OCI-LY1 (cell line): Measurements from ENCODE around the gene ARL16.

Source experiments
- CTCF ChIP-seq: fragments of 200-600 bp; sonication (generic), shearing (Covaris generic); IDR thresholded peaks from 2 replicates; pipeline ENCODE4 v1.5.1; 2017; ENCODE audit warnings: mild to moderate bottlenecking, antibody characterized with exemption, low read length, moderate library complexity, mixed read lengths
- EZH2 ChIP-seq: fragments of 200-600 bp; sonication (generic), shearing (Covaris generic); IDR thresholded peaks from 2 replicates; pipeline ENCODE4 v1.8.0; 2017; ENCODE audit warnings: borderline replicate concordance, mixed run types, mild to moderate bottlenecking, antibody characterized with exemption, low read length, moderate library complexity, mixed read lengths

DNA sequence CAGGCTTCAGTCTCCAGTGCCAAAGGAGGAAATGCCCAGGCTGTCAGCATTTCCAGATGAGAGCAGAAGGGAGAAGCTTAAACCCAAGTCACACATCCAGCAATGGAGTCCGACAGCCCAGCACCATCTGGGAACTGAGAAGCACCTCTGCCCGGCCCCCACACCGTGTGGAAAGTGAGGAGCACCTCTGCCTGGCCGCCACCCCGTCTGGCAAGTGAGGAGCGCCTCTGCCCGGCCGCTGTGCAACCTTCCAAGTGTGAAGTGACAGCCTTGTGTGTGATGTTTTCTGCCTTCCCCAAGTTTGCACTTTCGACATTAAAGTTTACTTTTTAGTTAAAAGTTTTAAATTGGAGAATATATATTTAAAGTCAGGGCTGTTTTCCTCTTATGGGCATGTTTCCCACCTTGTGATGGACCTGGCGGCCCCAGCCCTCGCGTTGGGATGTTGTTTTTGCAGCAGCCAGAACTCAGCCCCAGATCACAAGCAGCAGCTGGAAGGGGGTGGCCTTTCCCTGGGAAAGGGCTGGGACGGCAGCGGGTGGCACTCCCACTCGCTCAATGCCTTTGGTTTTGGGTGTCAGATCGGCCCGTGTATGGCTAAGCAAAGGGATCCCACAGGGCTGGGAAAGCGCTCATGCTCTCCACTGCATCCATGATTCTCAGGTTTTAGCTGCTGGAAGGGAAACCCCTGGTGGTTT is 9.9 kb downstream of the ARL16 start:
- TF ChIP-seq CTCF: no peak
- TF ChIP-seq EZH2: no peak
